ENCODE results near the gene TMEM266. TPM values are rescaled to one million over a fixed set of nuclear protein-coding genes. Genes with fewer than 3 reads are reported as not detected.

TMEM266 gene
- total and polyA plus RNA-seq, 5 donors from 2014 or later = 0.08 to 0.25 (median 0.21) TPM

GRCh38 chr15:76180321-76180720, 120.5 kb downstream of the TMEM266 start:
- no peaks in the 10 kb centered on the region for H3K27me3 ChIP-seq (ENCODE audit: control insufficient read depth, insufficient read depth, low read length)

DNA sequence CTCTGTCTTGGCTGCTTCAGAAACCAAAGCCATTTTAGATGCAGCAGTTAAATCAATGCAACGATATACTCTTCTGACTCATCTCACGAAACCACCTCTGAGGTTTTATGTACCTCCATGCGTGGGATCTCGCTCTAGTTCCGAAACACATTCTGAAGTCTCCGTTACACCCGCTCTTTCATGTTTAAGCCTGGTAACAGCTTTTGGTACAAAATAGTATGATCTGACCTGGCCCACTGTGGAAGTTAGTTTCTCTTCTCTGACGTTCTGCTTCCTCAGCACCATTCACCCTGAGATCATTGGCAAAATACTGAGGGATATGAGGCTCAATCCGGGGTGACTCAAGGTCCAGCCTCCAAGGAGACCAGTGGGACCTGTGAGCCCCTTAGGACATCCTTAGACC, 121.9 kb downstream of the TMEM266 start:
- Mint-ChIP-seq H3K27ac (peak overlapping the region; percentile 62 to 82 (median 76)), H3K36me3 (peaks cover 3% of the 10 kb centered on the region), H3K4me3 (peak overlapping the region; percentile 44 to 86 (median 62)), H3K9me3 (no peaks in the 10 kb centered on the region), H3K4me1 (peaks cover 10 to 49% (median 20%) of the 10 kb centered on the region in 4 donors), H3K27me3 (peaks cover 10% of the 10 kb centered on the region)
- Histone ChIP-seq H3K4me3 (ENCODE audit: low read depth, low read length) (peak overlapping the region; percentile 79), H3K9me3 (ENCODE audit: control insufficient read depth in 2 of 2, low read length in 2 of 2) (no peaks in the 10 kb centered on the region), H3K4me1 (ENCODE audit: control insufficient read depth, insufficient read depth, low read length, poor library complexity, severe bottlenecking) (peaks cover 10% of the 10 kb centered on the region), H3K27ac (ENCODE audit: insufficient read depth, low read length, poor library complexity, severe bottlenecking) (peak overlapping the region; percentile 59), H3K27me3 (ENCODE audit: control insufficient read depth, insufficient read depth, low read length) (no peaks in the 10 kb centered on the region), H3K36me3 (ENCODE audit: control insufficient read depth, insufficient read depth, low read length) (no peaks in the 10 kb centered on the region)
- ATAC-seq (ENCODE audit: low read depth in 2 of 2) (peak; percentile 74 to 77), DNase-seq (peak in 2 of 3 donors; percentile 55 to 86)

More at GRCh38 chr15:76180321-76180720, 120.5 kb downstream of the TMEM266 start:
- DNase-seq (no peak), ATAC-seq (ENCODE audit: low read depth in 2 of 2) (no peak)
- Mint-ChIP-seq H3K9me3 (no peaks in the 10 kb centered on the region), H3K27me3 (peaks cover 7% of the 10 kb centered on the region), H3K27ac (peak overlapping the region in 2 of 3 donors; percentile 16 to 54), H3K4me3 (peak overlapping the region in 3 of 4 donors; percentile 18 to 64 (median 19)), H3K36me3 (peaks cover 3% of the 10 kb centered on the region), H3K4me1 (peaks cover 9 to 47% (median 19%) of the 10 kb centered on the region in 4 donors)
- peaks cover 10% of the 10 kb centered on the region for H3K4me1 ChIP-seq (ENCODE audit: control insufficient read depth, insufficient read depth, low read length, poor library complexity, severe bottlenecking)
- H3K27ac ChIP-seq (ENCODE audit: insufficient read depth, low read length, poor library complexity, severe bottlenecking) = no peak overlapping the region
- H3K36me3 ChIP-seq (ENCODE audit: control insufficient read depth, insufficient read depth, low read length) = no peaks in the 10 kb centered on the region
- no peak overlapping the region for H3K4me3 ChIP-seq (ENCODE audit: low read depth, low read length)
- no peaks in the 10 kb centered on the region for H3K9me3 ChIP-seq (ENCODE audit: control insufficient read depth in 2 of 2, low read length in 2 of 2)

DNA sequence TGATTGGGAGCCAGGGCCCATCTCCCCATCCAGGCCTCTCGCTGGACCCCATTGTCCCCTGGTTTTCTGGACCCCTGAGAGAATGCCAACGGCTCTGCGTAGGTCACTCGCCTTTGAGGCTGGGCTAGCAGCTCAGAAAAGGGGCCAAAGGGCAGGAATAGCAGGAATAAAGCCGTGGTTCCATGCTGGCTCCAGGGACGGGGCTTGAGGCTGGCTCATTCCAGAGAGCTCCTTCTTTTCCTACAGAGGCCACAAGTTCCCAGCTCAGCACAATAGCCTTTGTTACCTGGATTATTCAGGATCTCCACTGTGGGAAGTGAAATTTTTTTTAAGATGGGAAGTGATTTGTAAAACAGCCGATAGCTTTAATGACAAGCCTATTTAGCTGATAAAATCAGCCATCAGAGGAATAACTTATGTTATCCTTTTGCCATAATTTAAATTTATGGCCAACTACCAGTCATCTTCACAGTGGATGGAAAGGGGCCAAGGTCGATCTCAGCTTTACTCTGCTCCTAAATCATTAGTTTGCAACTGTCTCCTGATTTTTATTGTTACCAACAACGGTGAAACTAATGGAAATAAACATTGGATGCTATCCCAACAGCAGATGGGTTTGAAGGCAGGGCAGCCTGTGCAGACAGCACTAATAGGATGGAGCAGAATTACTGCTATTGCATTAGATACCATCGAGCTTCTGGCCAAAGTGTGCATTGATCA, 124.3 kb downstream of the TMEM266 start:
- H3K4me1 Mint-ChIP-seq = peaks cover 10 to 41% (median 20%) of the 10 kb centered on the region in 4 donors
- H3K9me3 Mint-ChIP-seq = no peaks in the 10 kb centered on the region
- Histone ChIP-seq H3K27me3 (ENCODE audit: control insufficient read depth, insufficient read depth, low read length) (no peaks in the 10 kb centered on the region), H3K4me3 (ENCODE audit: low read depth, low read length) (no peak overlapping the region), H3K4me1 (ENCODE audit: control insufficient read depth, insufficient read depth, low read length, poor library complexity, severe bottlenecking) (peaks cover 10% of the 10 kb centered on the region), H3K9me3 (ENCODE audit: control insufficient read depth in 2 of 2, low read length in 2 of 2) (no peaks in the 10 kb centered on the region), H3K36me3 (ENCODE audit: control insufficient read depth, insufficient read depth, low read length) (no peaks in the 10 kb centered on the region), H3K27ac (ENCODE audit: insufficient read depth, low read length, poor library complexity, severe bottlenecking) (no peak overlapping the region)
- H3K4me3 Mint-ChIP-seq = no peak overlapping the region
- no peak for ATAC-seq (ENCODE audit: low read depth in 2 of 2)
- H3K27me3 Mint-ChIP-seq = peaks cover 6% of the 10 kb centered on the region
- H3K27ac Mint-ChIP-seq = no peak overlapping the region
- DNase-seq = no peak
- no peaks in the 10 kb centered on the region for H3K36me3 Mint-ChIP-seq

GRCh38 chr15:76184650-76185035, 124.9 kb downstream of the TMEM266 start:
- Mint-ChIP-seq H3K9me3 (peaks cover 0 to 2% (median 0%) of the 10 kb centered on the region in 7 donors), H3K27me3 (peaks cover 6% of the 10 kb centered on the region), H3K27ac (no peak overlapping the region), H3K4me1 (peaks cover 10 to 36% (median 18%) of the 10 kb centered on the region in 4 donors), H3K4me3 (no peak overlapping the region), H3K36me3 (no peaks in the 10 kb centered on the region)
- H3K27ac ChIP-seq (ENCODE audit: insufficient read depth, low read length, poor library complexity, severe bottlenecking) = no peak overlapping the region
- DNase-seq (no peak), ATAC-seq (ENCODE audit: low read depth in 2 of 2) (no peak)
- H3K4me1 ChIP-seq (ENCODE audit: control insufficient read depth, insufficient read depth, low read length, poor library complexity, severe bottlenecking) = peaks cover 10% of the 10 kb centered on the region
- H3K4me3 ChIP-seq (ENCODE audit: low read depth, low read length) = no peak overlapping the region
- H3K27me3 ChIP-seq (ENCODE audit: control insufficient read depth, insufficient read depth, low read length) = no peaks in the 10 kb centered on the region
- H3K9me3 ChIP-seq (ENCODE audit: control insufficient read depth in 2 of 2, low read length in 2 of 2) = no peaks in the 10 kb centered on the region
- no peaks in the 10 kb centered on the region for H3K36me3 ChIP-seq (ENCODE audit: control insufficient read depth, insufficient read depth, low read length)

GRCh38 chr15:76185716-76186115, 125.9 kb downstream of the TMEM266 start:
- peaks cover 17 to 30% (median 21%) of the 10 kb centered on the region in 4 donors for H3K4me1 Mint-ChIP-seq
- H3K27ac Mint-ChIP-seq = no peak overlapping the region
- no peaks in the 10 kb centered on the region for H3K9me3 ChIP-seq (ENCODE audit: control insufficient read depth in 2 of 2, low read length in 2 of 2)
- ATAC-seq (ENCODE audit: low read depth in 2 of 2) = no peak
- peak in 1 of 3 donors; percentile 44 for DNase-seq
- peaks cover 8% of the 10 kb centered on the region for H3K27me3 Mint-ChIP-seq
- peaks cover 0 to 2% (median 0%) of the 10 kb centered on the region in 7 donors for H3K9me3 Mint-ChIP-seq
- no peak overlapping the region for H3K4me3 Mint-ChIP-seq
- H3K36me3 Mint-ChIP-seq = no peaks in the 10 kb centered on the region
- no peaks in the 10 kb centered on the region for H3K36me3 ChIP-seq (ENCODE audit: control insufficient read depth, insufficient read depth, low read length)
- peaks cover 13% of the 10 kb centered on the region for H3K4me1 ChIP-seq (ENCODE audit: control insufficient read depth, insufficient read depth, low read length, poor library complexity, severe bottlenecking)
- H3K4me3 ChIP-seq (ENCODE audit: low read depth, low read length) = no peak overlapping the region
- no peak overlapping the region for H3K27ac ChIP-seq (ENCODE audit: insufficient read depth, low read length, poor library complexity, severe bottlenecking)
- no peaks in the 10 kb centered on the region for H3K27me3 ChIP-seq (ENCODE audit: control insufficient read depth, insufficient read depth, low read length)

- Histone ChIP-seq H3K27ac (ENCODE audit: insufficient read depth, low read length, poor library complexity, severe bottlenecking) (no peak overlapping the region), H3K27me3 (ENCODE audit: control insufficient read depth, insufficient read depth, low read length) (no peaks in the 10 kb centered on the region), H3K4me3 (ENCODE audit: low read depth, low read length) (no peak overlapping the region), H3K9me3 (ENCODE audit: control insufficient read depth in 2 of 2, low read length in 2 of 2) (no peaks in the 10 kb centered on the region), H3K4me1 (ENCODE audit: control insufficient read depth, insufficient read depth, low read length, poor library complexity, severe bottlenecking) (peaks cover 10% of the 10 kb centered on the region), H3K36me3 (ENCODE audit: control insufficient read depth, insufficient read depth, low read length) (no peaks in the 10 kb centered on the region)
- Mint-ChIP-seq H3K27ac (no peak overlapping the region), H3K27me3 (peaks cover 11% of the 10 kb centered on the region), H3K9me3 (peaks cover 0 to 2% (median 0%) of the 10 kb centered on the region in 7 donors), H3K4me1 (peaks cover 12 to 22% (median 15%) of the 10 kb centered on the region in 4 donors), H3K4me3 (no peak overlapping the region), H3K36me3 (no peaks in the 10 kb centered on the region)
- ATAC-seq (ENCODE audit: low read depth in 2 of 2) (no peak), DNase-seq (no peak)
Measured at GRCh38 chr15:76187163-76187562, 127.4 kb downstream of the TMEM266 start.

DNA sequence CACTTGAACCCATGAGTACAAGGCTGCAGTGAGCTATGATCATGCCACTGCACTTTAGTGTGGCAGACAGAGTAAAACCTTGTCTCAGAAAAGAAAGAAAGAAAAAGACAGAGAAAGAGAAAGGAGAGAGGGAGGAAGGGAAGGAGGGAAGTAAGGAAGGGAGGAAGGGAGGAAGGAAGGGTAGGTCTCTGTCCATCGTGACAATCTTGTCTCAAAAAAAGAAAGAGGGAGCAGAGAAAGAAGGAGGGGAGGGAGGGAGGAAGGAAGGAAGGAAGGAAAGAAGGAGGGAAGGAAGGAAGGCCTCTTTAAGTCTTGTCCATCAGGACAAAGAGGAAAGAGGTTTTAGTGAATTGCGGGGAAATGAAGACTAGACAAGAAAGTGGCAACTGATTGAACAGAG, 129.3 kb downstream of the TMEM266 start:
- Mint-ChIP-seq H3K27me3 (peaks cover 11% of the 10 kb centered on the region), H3K36me3 (no peaks in the 10 kb centered on the region), H3K4me3 (no peak overlapping the region), H3K9me3 (peaks cover 0 to 2% (median 0%) of the 10 kb centered on the region in 7 donors), H3K27ac (no peak overlapping the region), H3K4me1 (peaks cover 12 to 16% (median 15%) of the 10 kb centered on the region in 4 donors)
- Histone ChIP-seq H3K9me3 (ENCODE audit: control insufficient read depth in 2 of 2, low read length in 2 of 2) (no peaks in the 10 kb centered on the region), H3K4me3 (ENCODE audit: low read depth, low read length) (no peak overlapping the region), H3K36me3 (ENCODE audit: control insufficient read depth, insufficient read depth, low read length) (no peaks in the 10 kb centered on the region), H3K27me3 (ENCODE audit: control insufficient read depth, insufficient read depth, low read length) (no peaks in the 10 kb centered on the region), H3K4me1 (ENCODE audit: control insufficient read depth, insufficient read depth, low read length, poor library complexity, severe bottlenecking) (peaks cover 10% of the 10 kb centered on the region), H3K27ac (ENCODE audit: insufficient read depth, low read length, poor library complexity, severe bottlenecking) (no peak overlapping the region)
- DNase-seq (no peak), ATAC-seq (ENCODE audit: low read depth in 2 of 2) (no peak)
